GM12875 (cell line): Measurements from ENCODE around the gene RPL15.
"Not testable (repeated sequence)": the region's sequence is repeated elsewhere in the genome, so short reads cannot be mapped to it uniquely, and the experiment has no call there.

Experiments
- H3K4me3 ChIP-seq: one replicate; pipeline ENCODE4 v1.5.1; 2011; ENCODE audit warnings: low read depth, low read length, control low read depth
- CTCF ChIP-seq: IDR thresholded peaks from 2 replicates; pipeline ENCODE4 v1.5.1; 2011; ENCODE audit warnings: low read depth, mild to moderate bottlenecking, control low read depth, inconsistent platforms, low read length, moderate library complexity, borderline replicate concordance; ENCODE audit not compliant: insufficient read depth

Gene RPL15

GRCh38 chr3:23916886-23917678 is at the start of gene RPL15, which contains the start of gene NKIRAS1:
Gene RPL15 (plus strand): TSS chr3:23917132. CDS start chr3:23917860, 728 bp downstream.
Gene NKIRAS1 (minus strand): TSS chr3:23916990. CDS start chr3:23910904, 6,086 bp downstream.
- TF ChIP-seq CTCF, result 0 out of 2 replicates have a peak, but pooled peaks have one; percentile 11

GRCh38 chr3:23867400-23867799 is 49.5 kb upstream of the RPL15 start:
- TF ChIP-seq CTCF, result no peak; the same call in 1 of the 2 replicates

More at GRCh38 chr3:23916886-23917678, at the start of gene RPL15, which contains the start of gene NKIRAS1:
- H3K4me3 ChIP-seq, result peak within 1 kb of the TSS; percentile 88

GRCh38 chr3:23867838-23868237 is 49.1 kb upstream of the RPL15 start:
- TF ChIP-seq CTCF, result no peak
- H3K4me3 ChIP-seq, result no peak overlapping the region

More at GRCh38 chr3:23867400-23867799, 49.5 kb upstream of the RPL15 start:
- no peak overlapping the region for H3K4me3 ChIP-seq

GRCh38 chr3:23869977-23870662 is 46.8 kb upstream of the RPL15 start:
- no peak for TF ChIP-seq CTCF
- H3K4me3 ChIP-seq, result no peak overlapping the region

- not testable (repeated sequence) for H3K4me3 ChIP-seq
Observed at GRCh38 chr3:23870663-23871043, 46.3 kb upstream of the RPL15 start.

GRCh38 chr3:23871361-23871760 is 45.6 kb upstream of the RPL15 start:
- H3K4me3 ChIP-seq, result not testable (repeated sequence)

- TF ChIP-seq CTCF, result no peak
- H3K4me3 ChIP-seq, result no peak overlapping the region
Observed at GRCh38 chr3:23872330-23872729, 44.6 kb upstream of the RPL15 start.

- no peak overlapping the region for H3K4me3 ChIP-seq
- TF ChIP-seq CTCF, result no peak
Observed at GRCh38 chr3:23873941-23874340, 43.0 kb upstream of the RPL15 start.
